Measurements from ENCODE around the gene CELF3.

The CELF3 gene

DNA sequence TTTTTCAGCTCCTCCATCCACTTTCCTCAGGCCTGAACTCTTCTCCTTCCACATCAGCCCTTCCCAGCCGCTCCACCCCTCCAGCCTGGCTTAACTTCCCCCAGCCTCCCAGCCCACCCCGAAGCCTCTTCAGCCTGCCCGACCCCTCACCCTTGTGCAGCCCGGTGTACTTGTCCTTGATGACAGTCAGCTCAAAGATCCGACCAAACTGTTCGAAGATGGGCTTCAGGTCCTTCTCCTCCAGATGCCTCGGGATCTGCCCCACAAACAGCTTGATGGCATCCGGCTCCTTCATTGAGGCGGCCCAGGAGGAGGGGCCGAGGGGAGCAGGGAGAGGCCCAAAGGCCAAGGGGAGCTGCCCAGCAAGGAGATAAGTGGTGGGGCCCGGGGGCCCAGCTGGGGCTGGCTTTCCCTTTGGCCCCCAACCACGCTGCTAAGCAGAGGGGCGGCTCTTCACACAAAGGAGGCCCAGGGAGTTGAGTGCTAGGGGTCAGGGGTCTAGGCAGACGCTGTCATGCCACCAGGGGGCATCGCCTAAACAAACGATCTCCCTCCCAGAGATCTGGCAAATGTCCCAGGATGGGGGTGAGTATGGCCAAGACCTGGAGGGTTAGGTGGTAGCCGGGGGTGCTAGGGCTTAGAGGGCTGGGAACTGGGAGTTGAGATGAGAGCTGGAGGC is 738 bp downstream of the CELF3 start:
- DNase-seq (ENCODE audit: low spot score), result no peak
- in situ Hi-C loops (cut with MboI; ENCODE audit: low pct_unique_long_range_greater_than_20kb, low sequenced_read_pairs, unreplicated experiment), result no loop called here
- TF ChIP-seq, protein P1, sequence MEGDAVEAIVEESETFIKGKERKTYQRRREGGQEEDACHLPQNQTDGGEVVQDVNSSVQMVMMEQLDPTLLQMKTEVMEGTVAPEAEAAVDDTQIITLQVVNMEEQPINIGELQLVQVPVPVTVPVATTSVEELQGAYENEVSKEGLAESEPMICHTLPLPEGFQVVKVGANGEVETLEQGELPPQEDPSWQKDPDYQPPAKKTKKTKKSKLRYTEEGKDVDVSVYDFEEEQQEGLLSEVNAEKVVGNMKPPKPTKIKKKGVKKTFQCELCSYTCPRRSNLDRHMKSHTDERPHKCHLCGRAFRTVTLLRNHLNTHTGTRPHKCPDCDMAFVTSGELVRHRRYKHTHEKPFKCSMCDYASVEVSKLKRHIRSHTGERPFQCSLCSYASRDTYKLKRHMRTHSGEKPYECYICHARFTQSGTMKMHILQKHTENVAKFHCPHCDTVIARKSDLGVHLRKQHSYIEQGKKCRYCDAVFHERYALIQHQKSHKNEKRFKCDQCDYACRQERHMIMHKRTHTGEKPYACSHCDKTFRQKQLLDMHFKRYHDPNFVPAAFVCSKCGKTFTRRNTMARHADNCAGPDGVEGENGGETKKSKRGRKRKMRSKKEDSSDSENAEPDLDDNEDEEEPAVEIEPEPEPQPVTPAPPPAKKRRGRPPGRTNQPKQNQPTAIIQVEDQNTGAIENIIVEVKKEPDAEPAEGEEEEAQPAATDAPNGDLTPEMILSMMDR (IDR thresholded peaks at IDR 0.05; ENCODE audit: extremely low read depth, insufficient read depth, missing control alignments), result no peak

DNA sequence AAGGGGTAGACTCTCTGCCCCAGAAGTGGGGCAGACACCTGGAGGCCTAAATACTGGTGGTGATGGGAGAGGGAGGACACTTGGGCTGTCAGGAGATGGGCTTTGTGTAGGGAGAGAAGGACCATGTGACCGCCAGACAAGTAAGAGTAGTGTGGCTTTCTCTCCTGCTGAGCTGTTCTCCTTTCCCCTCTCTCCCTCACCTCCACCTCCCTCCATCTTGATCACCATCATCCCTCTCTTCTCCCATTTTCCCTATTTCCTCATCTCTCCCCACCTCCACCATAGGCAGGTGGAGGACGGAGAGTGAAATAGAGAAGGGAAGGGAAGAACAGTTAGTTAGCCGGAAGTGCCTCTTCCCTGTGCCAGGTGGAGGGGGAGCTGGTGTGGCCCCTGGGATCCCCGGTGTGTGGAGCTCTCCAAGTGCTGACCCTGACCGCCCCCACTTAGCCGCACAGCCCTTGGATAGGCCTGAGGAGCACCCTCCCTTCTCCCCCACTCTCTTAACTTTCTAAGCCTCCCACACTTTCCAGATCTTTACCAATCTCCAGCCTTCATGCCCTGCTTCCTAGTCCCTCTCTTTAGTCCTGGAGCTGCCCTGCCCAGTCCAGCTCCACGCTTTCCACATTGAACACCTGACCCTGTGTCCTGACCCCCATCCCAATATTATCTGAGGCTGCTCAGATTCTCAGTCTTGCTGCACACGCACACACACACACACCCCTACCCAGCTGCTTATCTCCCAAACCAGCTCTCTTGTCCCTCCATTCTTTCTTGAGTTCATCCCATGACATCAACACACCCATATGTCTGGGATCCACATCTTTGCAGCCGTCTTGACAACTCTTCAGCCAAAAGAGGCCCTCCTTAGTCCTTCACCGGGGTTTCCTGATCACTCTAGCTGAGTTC is 1.5 kb downstream of the CELF3 start:
- TF ChIP-seq, protein P1 (IDR thresholded peaks at IDR 0.05; ENCODE audit: extremely low read depth, insufficient read depth, missing control alignments), result no peak
- in situ Hi-C loops (cut with MboI; ENCODE audit: low pct_unique_long_range_greater_than_20kb, low sequenced_read_pairs, unreplicated experiment), result no loop called here
- DNase-seq (ENCODE audit: low spot score), result no peak

DNA sequence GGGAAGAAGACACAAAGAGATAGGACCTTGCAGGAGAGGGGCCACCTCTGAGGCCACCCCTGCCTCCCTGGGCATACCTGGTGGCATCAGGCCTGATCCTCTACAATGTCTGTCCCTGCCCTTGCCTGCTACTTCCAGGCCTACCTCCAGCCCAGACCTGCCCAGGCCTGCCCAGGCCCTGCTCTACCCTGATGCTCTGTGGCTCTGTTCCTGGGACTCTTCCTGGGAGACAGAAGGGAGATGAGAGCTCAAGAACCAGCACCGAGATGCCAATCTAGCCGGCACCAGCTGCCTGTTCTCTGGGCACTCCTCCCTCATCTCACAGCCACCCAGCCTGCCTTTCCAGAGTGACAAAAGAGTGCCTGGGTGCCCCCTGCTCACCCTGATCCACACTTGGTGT is 2.7 kb downstream of the CELF3 start:
- DNase-seq (ENCODE audit: low spot score), result no peak
- TF ChIP-seq, protein P1 (IDR thresholded peaks at IDR 0.05; ENCODE audit: extremely low read depth, insufficient read depth, missing control alignments), result no peak
- in situ Hi-C loops (cut with MboI; ENCODE audit: low pct_unique_long_range_greater_than_20kb, low sequenced_read_pairs, unreplicated experiment), result no loop called here

DNA sequence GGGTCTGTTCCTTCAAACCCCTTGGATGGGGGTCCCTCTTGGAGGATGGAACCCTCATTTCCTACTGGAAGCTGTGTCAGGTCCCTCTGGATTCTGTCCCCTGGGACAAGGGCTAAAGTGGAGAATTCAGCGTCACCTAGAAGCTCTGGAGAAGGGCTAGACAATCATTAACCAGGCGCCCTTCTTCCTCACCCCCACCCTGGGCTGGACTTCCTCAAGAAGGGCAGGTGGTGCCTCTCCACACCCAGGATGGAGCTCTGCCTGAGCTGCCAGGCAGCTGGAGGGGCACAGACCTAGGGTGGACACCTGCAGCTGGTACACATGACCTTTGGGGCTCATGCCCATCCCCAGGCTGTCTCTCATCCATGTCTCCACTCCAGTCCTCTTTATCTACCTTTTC is 3.6 kb downstream of the CELF3 start:
- no peak for DNase-seq (ENCODE audit: low spot score)
- TF ChIP-seq, protein P1 (IDR thresholded peaks at IDR 0.05; ENCODE audit: extremely low read depth, insufficient read depth, missing control alignments), result no peak
- in situ Hi-C loops (cut with MboI; ENCODE audit: low pct_unique_long_range_greater_than_20kb, low sequenced_read_pairs, unreplicated experiment), result no loop called here

DNA sequence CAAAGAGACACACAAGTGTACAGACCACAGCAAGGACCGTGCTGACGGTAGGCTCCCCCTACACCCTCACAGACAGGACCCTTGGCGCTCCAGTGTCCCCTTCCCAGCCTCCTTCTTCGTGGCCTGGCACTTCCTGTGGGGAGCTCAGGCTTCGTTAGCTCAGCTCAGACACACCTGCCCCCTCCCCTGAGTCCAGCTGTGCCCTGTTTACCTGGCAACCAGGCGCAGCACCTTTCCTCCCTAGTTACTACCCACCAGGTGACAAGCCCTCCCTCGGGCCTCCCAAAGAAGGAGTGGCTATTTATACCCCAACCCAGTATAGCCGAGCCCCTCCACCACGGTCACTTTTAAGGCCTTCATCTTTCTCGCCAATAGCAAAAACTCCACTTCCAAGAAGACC is 4.7 kb downstream of the CELF3 start:
- no peak for DNase-seq (ENCODE audit: low spot score)
- in situ Hi-C loops (cut with MboI; ENCODE audit: low pct_unique_long_range_greater_than_20kb, low sequenced_read_pairs, unreplicated experiment), result no loop called here
- TF ChIP-seq, protein P1 (IDR thresholded peaks at IDR 0.05; ENCODE audit: extremely low read depth, insufficient read depth, missing control alignments), result no peak

DNA sequence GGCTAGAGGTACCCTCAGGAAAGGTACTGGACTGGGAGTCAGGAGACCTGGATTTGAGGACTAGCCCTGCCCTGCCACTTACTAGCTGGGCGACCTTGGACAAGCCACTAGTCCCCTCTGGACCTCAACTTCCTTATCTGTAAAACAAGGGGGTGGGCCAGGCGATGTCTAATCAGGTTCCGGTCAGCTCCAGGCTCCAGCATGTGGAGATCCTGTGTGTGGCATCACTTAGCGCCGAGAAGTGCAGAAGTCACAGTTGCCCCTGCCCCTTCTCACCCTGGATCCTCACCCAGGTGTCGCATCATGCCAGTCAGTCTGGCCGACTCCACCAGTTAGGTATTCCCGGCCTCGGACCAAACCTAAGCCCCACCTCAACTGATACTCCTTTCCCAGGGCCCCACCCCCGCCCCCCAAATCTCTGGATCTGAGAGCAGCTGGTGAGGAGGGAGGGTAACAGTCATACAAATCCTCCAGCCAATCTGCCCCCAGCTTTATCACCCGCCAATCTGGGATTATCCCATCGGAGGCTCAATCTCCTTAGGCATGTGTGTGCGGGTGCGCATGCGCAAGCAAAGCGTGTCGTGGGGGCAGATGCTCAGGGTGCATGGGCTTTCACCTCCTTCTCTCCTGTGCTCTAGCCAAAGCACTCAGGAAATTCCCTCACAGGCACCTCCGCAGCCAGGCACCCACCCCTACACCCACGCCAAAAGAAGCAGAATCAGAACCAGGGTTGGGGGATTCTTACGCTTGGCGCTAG is 5.4 kb downstream of the CELF3 start:
- TF ChIP-seq, protein P1 (IDR thresholded peaks at IDR 0.05; ENCODE audit: extremely low read depth, insufficient read depth, missing control alignments), result no peak
- in situ Hi-C loops (cut with MboI; ENCODE audit: low pct_unique_long_range_greater_than_20kb, low sequenced_read_pairs, unreplicated experiment), result no loop called here
- no peak for DNase-seq (ENCODE audit: low spot score)

All from GM13977 (cell line).